CD8-positive, alpha-beta memory T cell (primary cell): ENCODE data around the gene TCF20. TPM values are rescaled to one million over a fixed set of nuclear protein-coding genes. Genes with fewer than 3 reads are reported as not detected.

Source experiments
- CTCF ChIA-PET: fragments of 350-600 bp; sonication (Branson Sonifier 250); formaldehyde crosslinking; loops from one replicate; lab custom pipeline; 2021; ENCODE audit warnings: antibody characterized with exemption; lab: Charles Lee
- POLR2A ChIA-PET: fragments of 350-600 bp; sonication (Branson Sonifier 250); formaldehyde crosslinking; loops from one replicate; lab custom pipeline; 2021; ENCODE audit warnings: antibody characterized with exemption; lab: Charles Lee
- DNase-seq, 5 donors: peaks; one replicate each; pipeline versions ENCODE4 v3.0.0 to v3.0.0-alpha.2; 2020 to 2022; ENCODE audit warnings: mixed read lengths in 1 of 5
- H3K27ac ChIP-seq: one replicate; pipeline ENCODE4 v1.7.0; 2013; ENCODE audit warnings: low read depth, mild to moderate bottlenecking, low read length, moderate library complexity
- H3K27me3 ChIP-seq: 2 replicates; pipeline ENCODE4 v1.7.0; 2013; ENCODE audit warnings: low read length, mild to moderate bottlenecking; ENCODE audit not compliant: insufficient read depth, poor library complexity, severe bottlenecking
- H3K36me3 ChIP-seq: 2 replicates; pipeline ENCODE4 v1.7.0; 2013; ENCODE audit warnings: mild to moderate bottlenecking, low read length, moderate library complexity; ENCODE audit not compliant: insufficient read depth
- H3K4me1 ChIP-seq: 2 replicates; pipeline ENCODE4 v1.7.0; 2013; ENCODE audit warnings: mild to moderate bottlenecking, low read length, moderate library complexity; ENCODE audit not compliant: insufficient read depth
- H3K4me3 ChIP-seq: 2 replicates; pipeline ENCODE4 v1.7.0; 2013; ENCODE audit warnings: mild to moderate bottlenecking, low read length
- H3K9me3 ChIP-seq: 2 replicates; pipeline ENCODE4 v1.7.0; 2013; ENCODE audit warnings: mild to moderate bottlenecking, low read length
- H3K27ac Mint-ChIP-seq, 8 donors: one replicate each; pipeline ENCODE4 v1.8.0; 2020 to 2021; ENCODE audit warnings: mixed read lengths in 8 of 8, mild to moderate bottlenecking in 6 of 8, inconsistent platforms in 3 of 8, moderate library complexity in 3 of 8
- H3K27me3 Mint-ChIP-seq, 2 donors: one replicate each; pipeline ENCODE4 v1.8.0; 2020 to 2021; ENCODE audit warnings: mixed read lengths in 2 of 2, mild to moderate bottlenecking in 1 of 2, moderate library complexity in 1 of 2
- H3K36me3 Mint-ChIP-seq, 3 donors: one replicate each; pipeline ENCODE4 v1.8.0; 2020 to 2021; ENCODE audit warnings: mixed read lengths in 3 of 3, inconsistent platforms in 1 of 3, mild to moderate bottlenecking in 1 of 3
- H3K4me1 Mint-ChIP-seq, 3 donors: one replicate each; pipeline ENCODE4 v1.8.0; 2020 to 2021; ENCODE audit warnings: mixed read lengths in 3 of 3, inconsistent platforms in 1 of 3, mild to moderate bottlenecking in 1 of 3
- H3K4me3 Mint-ChIP-seq, 7 donors: one replicate each; pipeline ENCODE4 v1.8.0; 2020 to 2021; ENCODE audit warnings: mixed read lengths in 7 of 7, mild to moderate bottlenecking in 6 of 7, moderate library complexity in 4 of 7, inconsistent platforms in 2 of 7
- H3K9me3 Mint-ChIP-seq, 5 donors: one replicate each; pipeline ENCODE4 v1.8.0; 2020 to 2022; ENCODE audit warnings: mixed read lengths in 5 of 5, mild to moderate bottlenecking in 3 of 5, moderate library complexity in 2 of 5, inconsistent platforms in 1 of 5
- polyA plus RNA-seq: library from polyadenylated mRNA; unstranded; fragments of 300-500 nt; fragmentation: Illumina TruSeq; gene quantifications from one replicate; pipeline ENCODE4 v1.2.3, GENCODE V29; 2021
- total RNA-seq, 2 experiments: library from RNA; stranded (reverse); gene quantifications; one replicate each; pipeline ENCODE4 v1.2.3, GENCODE V29; 2021

TCF20 gene
- total and polyA plus RNA-seq, 3 experiments from 2014 or later = 3.3 to 68.2 (median 64.0) TPM

DNA sequence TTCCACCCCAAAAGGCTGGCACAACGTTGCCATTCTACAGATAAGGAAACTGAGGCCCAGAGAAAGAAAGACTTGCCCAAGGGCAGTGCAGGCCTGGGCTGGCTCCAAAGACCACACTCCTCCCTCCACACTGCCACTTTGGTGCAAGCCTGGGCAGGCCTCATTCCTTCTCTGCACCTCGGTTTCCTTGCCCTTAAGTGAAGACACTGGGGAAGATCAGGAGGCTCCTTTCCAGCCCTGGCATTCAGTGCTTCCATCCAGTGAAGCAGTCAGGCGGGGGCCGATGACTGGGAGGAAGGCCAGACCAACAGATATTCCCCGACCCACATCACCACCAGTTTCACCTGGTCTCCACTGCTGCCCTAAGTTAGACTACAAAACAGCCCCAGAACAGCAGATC, 18.3 kb upstream of the TCF20 start:
- no peaks in the 10 kb centered on the region for H3K27me3 ChIP-seq

DNA sequence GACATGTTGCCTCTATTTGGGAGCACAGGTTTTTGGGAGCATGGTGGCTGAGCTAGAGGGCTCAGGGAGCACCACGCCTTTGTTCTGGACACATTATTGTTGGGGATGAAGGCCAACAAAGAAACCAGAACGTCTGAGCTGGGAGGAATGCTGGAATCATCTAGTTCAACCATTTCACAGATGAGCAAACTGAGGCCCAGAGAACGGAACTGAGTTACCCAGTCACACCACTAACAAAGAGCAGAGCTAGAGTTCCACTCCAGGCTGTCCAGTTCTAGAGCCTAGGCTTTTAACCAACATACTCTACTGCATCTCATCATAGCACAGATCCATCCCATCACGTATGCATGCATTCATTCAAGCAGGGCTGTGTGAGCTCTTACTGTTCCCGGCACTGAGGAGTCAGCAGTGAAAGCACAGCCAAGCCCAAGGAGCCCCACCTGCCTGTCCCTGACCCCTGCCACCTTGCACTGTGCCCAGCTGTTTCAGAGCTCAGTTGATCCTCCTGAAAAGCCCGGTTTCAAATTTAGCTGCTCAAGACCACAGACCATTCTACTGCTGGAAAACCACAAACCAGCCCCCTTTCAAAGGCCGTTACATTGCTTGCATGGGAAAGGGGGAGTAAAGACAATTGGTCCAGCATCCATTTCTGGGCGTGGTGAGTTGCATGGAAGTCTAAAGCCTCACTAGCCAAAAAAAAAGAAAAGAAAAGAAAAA, 16.9 kb upstream of the TCF20 start:
- Histone ChIP-seq H3K4me1 (peaks cover 38% of the 10 kb centered on the region), H3K27me3 (peaks cover 4% of the 10 kb centered on the region), H3K9me3 (no peaks in the 10 kb centered on the region), H3K27ac (no peak overlapping the region), H3K4me3 (no peak overlapping the region), H3K36me3 (no peaks in the 10 kb centered on the region)
- Mint-ChIP-seq H3K36me3 (no peaks in the 10 kb centered on the region), H3K27ac (peak overlapping the region in 3 of 8 donors; percentile 15 to 87 (median 59)), H3K4me1 (peaks cover 24 to 43% (median 38%) of the 10 kb centered on the region in 3 donors), H3K9me3 (no peaks in the 10 kb centered on the region), H3K27me3 (peaks cover 2 to 10% of the 10 kb centered on the region in 2 donors), H3K4me3 (no peak overlapping the region)
- no peak for DNase-seq
- ChIA-PET CTCF (interaction anchor here (0.7 to 0.9 kb wide), 2 partner anchors 58 to 196 kb away, joined by 3 to 4 read pairs; no protein-coding TSS in a partner anchor), POLR2A (interaction anchor here (0.5 kb wide), 1 partner anchor 246 kb away, joined by 5 read pairs; no protein-coding TSS in a partner anchor)

More for the DNA sequence above, 18.3 kb upstream of the TCF20 start:
- ChIA-PET POLR2A (no interaction called here), CTCF (no interaction called here)
- no peaks in the 10 kb centered on the region for H3K36me3 Mint-ChIP-seq
- H3K4me3 ChIP-seq = no peak overlapping the region
- peak overlapping the region in 2 of 8 donors; percentile 36 to 91 for H3K27ac Mint-ChIP-seq
- H3K27ac ChIP-seq = no peak overlapping the region
- peaks cover 0 to 5% of the 10 kb centered on the region in 2 donors for H3K27me3 Mint-ChIP-seq
- H3K9me3 Mint-ChIP-seq = no peaks in the 10 kb centered on the region
- H3K9me3 ChIP-seq = no peaks in the 10 kb centered on the region
- DNase-seq = no peak
- peaks cover 20 to 36% (median 33%) of the 10 kb centered on the region in 3 donors for H3K4me1 Mint-ChIP-seq
- H3K4me1 ChIP-seq = peaks cover 40% of the 10 kb centered on the region
- no peaks in the 10 kb centered on the region for H3K36me3 ChIP-seq
- no peak overlapping the region for H3K4me3 Mint-ChIP-seq

DNA sequence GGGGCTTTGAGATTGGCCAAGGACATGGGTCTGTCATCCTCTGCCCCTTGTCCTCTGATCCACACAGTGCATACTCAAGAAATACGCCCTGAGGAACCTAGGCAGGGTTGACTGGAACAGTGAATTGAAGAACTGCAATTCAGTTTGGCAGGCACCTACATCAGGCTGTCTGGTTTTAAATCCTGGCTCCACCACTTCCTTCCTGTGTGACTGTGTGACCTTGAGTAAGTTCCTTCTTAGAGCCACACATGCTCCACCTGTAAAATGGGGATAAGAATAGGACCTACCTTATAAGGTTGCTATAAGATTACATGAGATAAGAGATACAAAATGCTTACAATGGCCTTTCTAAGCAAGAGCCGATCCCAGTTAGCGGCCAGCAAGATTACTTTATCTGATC, 15.8 kb upstream of the TCF20 start:
- peaks cover 24 to 43% (median 41%) of the 10 kb centered on the region in 3 donors for H3K4me1 Mint-ChIP-seq
- Histone ChIP-seq H3K9me3 (no peaks in the 10 kb centered on the region), H3K4me3 (peak overlapping the region; percentile 31), H3K27me3 (peaks cover 4% of the 10 kb centered on the region), H3K27ac (no peak overlapping the region), H3K36me3 (no peaks in the 10 kb centered on the region), H3K4me1 (peaks cover 38% of the 10 kb centered on the region)
- H3K27ac Mint-ChIP-seq = peak overlapping the region in 7 of 8 donors; percentile 21 to 87 (median 48)
- POLR2A ChIA-PET = no interaction called here
- peaks cover 5 to 19% of the 10 kb centered on the region in 2 donors for H3K27me3 Mint-ChIP-seq
- H3K4me3 Mint-ChIP-seq = peak overlapping the region in 4 of 7 donors; percentile 24 to 75 (median 44)
- CTCF ChIA-PET = interaction anchor here (0.7 kb wide), 1 partner anchor 59 kb away, joined by 3 read pairs; no protein-coding TSS in a partner anchor
- H3K36me3 Mint-ChIP-seq = no peaks in the 10 kb centered on the region
- no peaks in the 10 kb centered on the region for H3K9me3 Mint-ChIP-seq
- peak in 2 of 5 donors; percentile 21 to 49 for DNase-seq

DNA sequence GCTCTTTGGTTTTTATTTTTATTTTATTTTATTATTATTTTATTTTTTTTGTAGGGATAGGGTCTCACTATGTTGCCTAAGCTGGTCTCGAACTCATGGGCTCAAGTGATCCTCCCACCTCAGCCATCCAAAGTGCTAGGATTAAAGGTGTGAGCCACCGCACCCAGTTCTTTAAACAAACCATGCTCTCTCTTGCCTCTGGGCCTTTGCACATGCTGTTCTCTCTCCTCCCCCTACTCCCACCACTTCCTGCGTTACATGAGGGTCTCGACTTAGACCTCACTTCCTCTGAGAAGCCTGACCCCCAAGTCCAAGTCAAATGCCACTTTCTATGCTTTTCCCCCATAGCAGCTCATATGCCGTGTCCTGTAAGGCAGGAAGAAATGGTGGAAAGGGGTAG, 15.2 kb upstream of the TCF20 start:
- Histone ChIP-seq H3K4me1 (peaks cover 38% of the 10 kb centered on the region), H3K27me3 (peaks cover 4% of the 10 kb centered on the region), H3K27ac (no peak overlapping the region), H3K36me3 (no peaks in the 10 kb centered on the region), H3K9me3 (no peaks in the 10 kb centered on the region), H3K4me3 (peak overlapping the region; percentile 31)
- ChIA-PET CTCF (interaction anchor here (0.8 kb wide), 1 partner anchor 32 kb away, joined by 4 read pairs; no protein-coding TSS in a partner anchor), POLR2A (no interaction called here)
- peaks cover 24 to 43% (median 39%) of the 10 kb centered on the region in 3 donors for H3K4me1 Mint-ChIP-seq
- no peak for DNase-seq
- no peaks in the 10 kb centered on the region for H3K9me3 Mint-ChIP-seq
- peak overlapping the region in 7 of 8 donors; percentile 21 to 87 (median 73) for H3K27ac Mint-ChIP-seq
- no peaks in the 10 kb centered on the region for H3K36me3 Mint-ChIP-seq
- H3K27me3 Mint-ChIP-seq = peaks cover 5 to 20% of the 10 kb centered on the region in 2 donors
- H3K4me3 Mint-ChIP-seq = peak overlapping the region in 4 of 7 donors; percentile 24 to 75 (median 44)

DNA sequence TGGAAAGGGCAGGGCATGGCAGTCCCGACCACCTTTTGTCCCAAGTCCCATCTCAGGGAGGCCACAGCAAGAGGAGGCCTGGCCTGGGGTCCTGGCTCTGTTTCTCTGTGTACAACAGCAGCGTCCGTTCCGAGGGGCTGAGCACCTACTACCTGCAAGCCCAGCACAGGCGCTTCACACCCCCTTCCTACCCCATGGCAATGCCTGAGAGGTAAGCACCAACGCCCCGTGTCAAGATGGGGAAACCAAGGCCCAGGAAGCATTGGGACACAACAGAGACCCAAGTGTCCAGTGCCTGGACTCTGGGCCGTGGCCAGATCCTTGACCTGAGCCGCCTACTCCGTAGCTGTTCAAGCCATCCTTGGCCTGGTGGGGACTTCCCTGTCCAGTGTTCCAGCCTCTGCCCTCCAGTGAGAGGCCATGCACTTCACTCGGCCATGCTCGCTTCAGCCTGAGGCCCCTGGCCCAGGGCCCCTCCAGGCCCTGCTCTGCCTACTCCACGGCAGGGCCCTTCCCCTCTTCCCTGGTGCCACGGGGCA, 14.3 kb upstream of the TCF20 start:
- no peaks in the 10 kb centered on the region for H3K36me3 ChIP-seq
- Mint-ChIP-seq H3K4me3 (no peak overlapping the region), H3K36me3 (no peaks in the 10 kb centered on the region), H3K27me3 (peaks cover 5 to 20% of the 10 kb centered on the region in 2 donors), H3K4me1 (peaks cover 24 to 43% (median 39%) of the 10 kb centered on the region in 3 donors), H3K27ac (peak overlapping the region in 2 of 8 donors; percentile 79 to 88), H3K9me3 (no peaks in the 10 kb centered on the region)
- no peaks in the 10 kb centered on the region for H3K9me3 ChIP-seq
- DNase-seq = no peak
- H3K4me3 ChIP-seq = no peak overlapping the region
- peaks cover 4% of the 10 kb centered on the region for H3K27me3 ChIP-seq
- H3K27ac ChIP-seq = no peak overlapping the region
- peaks cover 38% of the 10 kb centered on the region for H3K4me1 ChIP-seq
- POLR2A ChIA-PET = no interaction called here
- CTCF ChIA-PET = no interaction called here

DNA sequence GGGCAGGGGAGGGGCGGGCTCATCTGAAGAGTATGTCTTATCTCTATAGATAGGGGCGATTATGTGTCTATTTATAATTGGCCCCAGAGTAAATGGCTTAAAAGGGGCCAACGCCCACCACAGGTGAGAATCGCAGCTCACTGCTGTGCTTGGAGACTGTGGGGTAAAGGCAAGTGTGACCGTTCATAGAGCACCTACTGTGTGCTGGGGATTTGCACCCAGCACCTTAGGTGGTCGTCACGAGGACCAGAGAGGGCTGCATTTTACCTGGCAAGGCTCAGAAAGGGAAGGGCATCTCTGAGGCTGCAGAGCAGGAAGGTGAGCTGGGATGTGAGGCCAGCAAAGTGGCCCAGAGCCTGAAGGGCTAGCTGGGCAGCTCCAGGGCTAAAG, 13.7 kb upstream of the TCF20 start:
- H3K4me1 ChIP-seq = peaks cover 38% of the 10 kb centered on the region
- H3K4me3 Mint-ChIP-seq = peak overlapping the region in 6 of 7 donors; percentile 34 to 76 (median 67)
- H3K4me1 Mint-ChIP-seq = peaks cover 24 to 43% (median 39%) of the 10 kb centered on the region in 3 donors
- H3K27me3 ChIP-seq = peaks cover 4% of the 10 kb centered on the region
- ChIA-PET CTCF (interaction anchor here (0.7 kb wide), 1 partner anchor 154 kb away, joined by 3 read pairs; no protein-coding TSS in a partner anchor), POLR2A (no interaction called here)
- no peak overlapping the region for H3K4me3 ChIP-seq
- no peaks in the 10 kb centered on the region for H3K9me3 ChIP-seq
- no peak for DNase-seq
- no peaks in the 10 kb centered on the region for H3K9me3 Mint-ChIP-seq
- no peaks in the 10 kb centered on the region for H3K36me3 ChIP-seq
- no peak overlapping the region for H3K27ac ChIP-seq
- H3K27me3 Mint-ChIP-seq = peaks cover 5 to 20% of the 10 kb centered on the region in 2 donors
- H3K27ac Mint-ChIP-seq = peak overlapping the region in 3 of 8 donors; percentile 47 to 79 (median 51)
- no peaks in the 10 kb centered on the region for H3K36me3 Mint-ChIP-seq

DNA sequence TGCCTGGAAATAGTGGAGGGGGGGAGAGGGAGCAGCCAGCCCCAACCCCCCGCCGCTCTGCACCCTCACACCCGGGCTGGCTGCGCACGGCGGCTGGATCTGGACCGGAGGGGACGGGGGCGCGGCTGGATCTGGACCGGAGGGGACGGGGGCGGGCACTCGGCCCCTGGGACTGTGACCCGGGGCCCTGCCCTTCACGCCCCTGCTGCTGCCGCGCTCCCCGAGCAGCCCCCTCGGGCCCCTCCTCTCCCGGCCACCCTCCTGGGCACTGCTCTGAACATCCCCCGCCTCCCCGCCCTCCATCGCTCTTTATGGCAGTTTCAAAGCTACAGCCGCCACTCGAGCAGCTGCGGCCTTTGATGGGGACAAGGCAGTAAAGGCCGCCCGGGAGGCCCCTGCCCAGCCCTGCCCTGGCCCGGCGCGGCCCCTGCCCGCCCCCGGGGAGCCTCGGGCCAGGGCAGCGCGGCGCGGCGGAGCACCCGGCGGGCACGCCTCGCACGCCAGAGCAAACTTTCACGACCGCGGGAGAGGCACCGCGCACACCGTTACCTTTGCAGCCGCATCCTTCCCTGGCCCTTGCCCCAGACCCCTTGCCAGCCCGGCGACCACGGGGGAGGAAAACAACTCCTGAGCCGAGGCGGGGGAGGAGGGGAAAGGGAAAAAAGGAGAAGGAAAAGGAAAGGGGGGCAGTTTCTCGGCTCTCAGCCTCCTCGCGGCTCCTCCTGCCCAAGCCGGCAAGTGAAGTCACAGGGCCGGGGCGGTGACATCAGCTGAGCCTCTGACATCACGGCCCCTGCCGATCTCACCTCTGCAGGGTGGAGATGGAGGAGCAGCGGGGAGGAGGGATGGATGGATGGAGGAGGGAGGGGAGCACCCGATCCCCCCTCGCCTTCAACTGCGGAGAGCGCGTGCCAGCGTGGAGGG, 13.1 kb upstream of the TCF20 start:
- Mint-ChIP-seq H3K9me3 (no peaks in the 10 kb centered on the region), H3K27me3 (peaks cover 5 to 20% of the 10 kb centered on the region in 2 donors), H3K4me1 (peaks cover 24 to 43% (median 39%) of the 10 kb centered on the region in 3 donors), H3K36me3 (no peaks in the 10 kb centered on the region), H3K27ac (peak overlapping the region in 4 of 8 donors; percentile 29 to 79 (median 59)), H3K4me3 (peak overlapping the region; percentile 34 to 76 (median 66))
- ChIA-PET POLR2A (no interaction called here), CTCF (interaction anchor here (0.7 kb wide), 1 partner anchor 154 kb away, joined by 3 read pairs; no protein-coding TSS in a partner anchor)
- H3K36me3 ChIP-seq = no peaks in the 10 kb centered on the region
- peaks cover 4% of the 10 kb centered on the region for H3K27me3 ChIP-seq
- H3K27ac ChIP-seq = no peak overlapping the region
- no peak overlapping the region for H3K4me3 ChIP-seq
- peak in 2 of 5 donors; percentile 29 to 62 for DNase-seq
- H3K4me1 ChIP-seq = peaks cover 38% of the 10 kb centered on the region
- H3K9me3 ChIP-seq = no peaks in the 10 kb centered on the region
